ENCODE results near the gene MELTF. TPM values are rescaled to one million over a fixed set of nuclear protein-coding genes. Genes with fewer than 3 reads are reported as not detected.
A peak's percentile ranks its signal among the peaks of the same experiment; 100 is the strongest.

MELTF gene
- total and polyA plus RNA-seq, 5 experiments from 2014 or later: 0.12 to 1.2 (median 0.36) TPM; not detected in 2

GRCh38 chr3:197023998-197024651 is 5.5 kb downstream of the MELTF start:
- H3K27me3 Mint-ChIP-seq: peaks cover 0 to 7% (median 3%) of the 10 kb centered on the region in 5 donors
- ATAC-seq (no peak), DNase-seq (no peak)
- H3K4me3 Mint-ChIP-seq: peak overlapping the region in 7 of 10 donors; percentile 24 to 73 (median 64)
- no peaks in the 10 kb centered on the region for H3K9me3 Mint-ChIP-seq
- H3K36me3 Mint-ChIP-seq: peaks cover 0 to 3% (median 0%) of the 10 kb centered on the region in 3 donors
- peaks cover 2 to 23% (median 17%) of the 10 kb centered on the region in 4 donors for H3K4me1 Mint-ChIP-seq
- POLR2A ChIA-PET: no interaction called here
- H3K27ac Mint-ChIP-seq: peak overlapping the region in 2 of 10 donors; percentile 22 to 44

GRCh38 chr3:197023241-197023997 is 6.2 kb downstream of the MELTF start:
- Mint-ChIP-seq H3K36me3 (peaks cover 0 to 3% (median 0%) of the 10 kb centered on the region in 3 donors), H3K4me3 (peak overlapping the region; percentile 50 to 81 (median 64)), H3K9me3 (no peaks in the 10 kb centered on the region), H3K27ac (peak overlapping the region in 4 of 10 donors; percentile 5 to 44 (median 31)), H3K27me3 (peaks cover 0 to 7% (median 3%) of the 10 kb centered on the region in 5 donors), H3K4me1 (peaks cover 2 to 19% (median 15%) of the 10 kb centered on the region in 4 donors)
- ATAC-seq (peak; percentile 35 to 71), DNase-seq (no peak)
- POLR2A ChIA-PET: no interaction called here

GRCh38 chr3:197022405-197023231 is 7.0 kb downstream of the MELTF start:
- Mint-ChIP-seq H3K9me3 (no peaks in the 10 kb centered on the region), H3K27ac (peak overlapping the region in 2 of 10 donors; percentile 5 to 44), H3K4me1 (peaks cover 2 to 18% (median 15%) of the 10 kb centered on the region in 4 donors), H3K36me3 (peaks cover 0 to 3% (median 0%) of the 10 kb centered on the region in 3 donors), H3K4me3 (peak overlapping the region in 7 of 10 donors; percentile 45 to 81 (median 65)), H3K27me3 (peaks cover 0 to 7% (median 3%) of the 10 kb centered on the region in 5 donors)
- no peak for DNase-seq
- ATAC-seq: peak; percentile 34 to 35
- POLR2A ChIA-PET: interaction anchor here (0.6 to 0.8 kb wide), 2 partner anchors 36 to 683 kb away, joined by 4 to 6 read pairs; no protein-coding TSS in a partner anchor

GRCh38 chr3:197021729-197022404 is 7.8 kb downstream of the MELTF start:
- ATAC-seq (no peak), DNase-seq (no peak)
- H3K9me3 Mint-ChIP-seq: no peaks in the 10 kb centered on the region
- H3K4me1 Mint-ChIP-seq: peaks cover 2 to 18% (median 15%) of the 10 kb centered on the region in 4 donors
- peaks cover 0 to 7% (median 3%) of the 10 kb centered on the region in 5 donors for H3K27me3 Mint-ChIP-seq
- H3K4me3 Mint-ChIP-seq: no peak overlapping the region
- H3K27ac Mint-ChIP-seq: no peak overlapping the region
- POLR2A ChIA-PET: interaction anchor here (0.6 to 0.8 kb wide), 2 partner anchors 35 to 682 kb away, joined by 4 to 6 read pairs; no protein-coding TSS in a partner anchor
- H3K36me3 Mint-ChIP-seq: peaks cover 0 to 3% (median 0%) of the 10 kb centered on the region in 3 donors

GRCh38 chr3:197021231-197021630 is 8.4 kb downstream of the MELTF start:
- Mint-ChIP-seq H3K27me3 (peaks cover 0 to 7% (median 3%) of the 10 kb centered on the region in 5 donors), H3K4me3 (no peak overlapping the region), H3K9me3 (no peaks in the 10 kb centered on the region), H3K36me3 (peaks cover 0 to 3% (median 0%) of the 10 kb centered on the region in 3 donors), H3K27ac (no peak overlapping the region), H3K4me1 (peaks cover 2 to 18% (median 15%) of the 10 kb centered on the region in 4 donors)
- DNase-seq: no peak
- POLR2A ChIA-PET: no interaction called here
- ATAC-seq: no peak

- no peak for DNase-seq
- no peak overlapping the region for H3K27ac Mint-ChIP-seq
Measured at GRCh38 chr3:197019535-197019934, 10.1 kb downstream of the MELTF start.

GRCh38 chr3:197019021-197019420 is 10.6 kb downstream of the MELTF start:
- Mint-ChIP-seq H3K36me3 (no peaks in the 10 kb centered on the region), H3K27ac (no peak overlapping the region), H3K9me3 (no peaks in the 10 kb centered on the region), H3K4me3 (no peak overlapping the region), H3K4me1 (peaks cover 2 to 16% (median 12%) of the 10 kb centered on the region in 4 donors), H3K27me3 (peaks cover 0 to 7% (median 1%) of the 10 kb centered on the region in 5 donors)
- DNase-seq (no peak), ATAC-seq (no peak)
- POLR2A ChIA-PET: interaction anchor here (0.6 kb wide), 1 partner anchor 274 kb away, joined by 3 read pairs; no protein-coding TSS in a partner anchor

More at GRCh38 chr3:197019535-197019934, 10.1 kb downstream of the MELTF start:
- Mint-ChIP-seq H3K4me1 (peaks cover 2 to 16% (median 14%) of the 10 kb centered on the region in 4 donors), H3K27me3 (peaks cover 0 to 7% (median 1%) of the 10 kb centered on the region in 5 donors), H3K9me3 (no peaks in the 10 kb centered on the region), H3K36me3 (peaks cover 0 to under 1% (median 0%) of the 10 kb centered on the region in 3 donors), H3K4me3 (no peak overlapping the region)
- ATAC-seq: no peak
- POLR2A ChIA-PET: no interaction called here

- POLR2A ChIA-PET: no interaction called here
- Mint-ChIP-seq H3K27me3 (peaks cover 0 to 1% (median 0%) of the 10 kb centered on the region in 5 donors), H3K27ac (no peak overlapping the region), H3K4me1 (peaks cover 0 to under 1% (median 0%) of the 10 kb centered on the region in 4 donors), H3K36me3 (no peaks in the 10 kb centered on the region), H3K4me3 (no peak overlapping the region), H3K9me3 (no peaks in the 10 kb centered on the region)
- no peak for DNase-seq
- no peak for ATAC-seq
Measured at GRCh38 chr3:197017003-197017402, 12.6 kb downstream of the MELTF start.

- POLR2A ChIA-PET: no interaction called here
- Mint-ChIP-seq H3K36me3 (no peaks in the 10 kb centered on the region), H3K9me3 (no peaks in the 10 kb centered on the region), H3K4me1 (no peaks in the 10 kb centered on the region), H3K4me3 (no peak overlapping the region), H3K27me3 (peaks cover 0 to 2% (median under 1%) of the 10 kb centered on the region in 5 donors), H3K27ac (no peak overlapping the region)
- no peak for DNase-seq
- ATAC-seq: no peak
Measured at GRCh38 chr3:197015790-197016736, 13.6 kb downstream of the MELTF start.

GRCh38 chr3:197014942-197015575 is 14.6 kb downstream of the MELTF start:
- H3K36me3 Mint-ChIP-seq: no peaks in the 10 kb centered on the region

More at GRCh38 chr3:197014942-197015575, 14.6 kb downstream of the MELTF start:
- ATAC-seq: no peak
- Mint-ChIP-seq H3K4me3 (no peak overlapping the region), H3K9me3 (no peaks in the 10 kb centered on the region), H3K27ac (no peak overlapping the region), H3K27me3 (peaks cover 0 to 5% (median 1%) of the 10 kb centered on the region in 5 donors), H3K4me1 (no peaks in the 10 kb centered on the region)
- no peak for DNase-seq
- POLR2A ChIA-PET: no interaction called here
